Breast epithelium (tissue), 4 donors: ENCODE results near the gene TMEM196. TPM values are rescaled to one million over a fixed set of nuclear protein-coding genes. Genes with fewer than 3 reads are reported as not detected.
"Not testable (repeated sequence)": the region's sequence is repeated elsewhere in the genome, so short reads cannot be mapped to it uniquely, and the experiment has no call there.

Experiments used
- DNase-seq, 2 donors: peaks; one replicate each; pipeline ENCODE4 v3.0.0-alpha.2; 2019; ENCODE audit warnings: low spot score in 2 of 2
- H3K27ac ChIP-seq, 2 donors: fragments of 200-600 bp; sonication (generic) in 1 of 2; one replicate each; pipeline ENCODE4 v1.5.1; 2016 to 2019; ENCODE audit warnings: mild to moderate bottlenecking in 1 of 2
- H3K27me3 ChIP-seq, 2 donors: fragments of 200-600 bp; sonication (generic) in 1 of 2; one replicate each; pipeline versions ENCODE4 v1.5.1 to v1.6.0; 2017 to 2019; ENCODE audit warnings: control low read depth in 1 of 2, mild to moderate bottlenecking in 1 of 2
- H3K36me3 ChIP-seq: fragments of 200-600 bp; one replicate; pipeline ENCODE4 v1.5.1; 2019
- H3K4me1 ChIP-seq, 2 donors: fragments of 200-600 bp; sonication (generic); one replicate each; pipeline ENCODE4 v1.5.1; 2016 to 2019; ENCODE audit warnings: control low read depth in 1 of 2
- H3K4me3 ChIP-seq, 3 donors: fragments of 200-600 bp; sonication (generic); 1 replicate in 2 of 3; 2 replicates in 1 of 3; pipeline ENCODE4 v1.5.1; 2016 to 2019; ENCODE audit warnings: mild to moderate bottlenecking in 3 of 3, moderate library complexity in 2 of 3
- H3K9me3 ChIP-seq, 2 donors: fragments of 200-600 bp; sonication (generic) in 1 of 2; one replicate each; pipeline ENCODE4 v1.5.1; 2016 to 2019; ENCODE audit warnings: control low read depth in 1 of 2
- CTCF ChIP-seq, 3 donors: fragments of 450-650 bp; IDR thresholded peaks; one replicate each; pipeline ENCODE4 v1.5.1; 2016 to 2017; ENCODE audit warnings: antibody characterized with exemption in 3 of 3, mild to moderate bottlenecking in 3 of 3, moderate library complexity in 3 of 3
- POLR2A ChIP-seq: fragments of 450-650 bp; IDR thresholded peaks from one replicate; pipeline ENCODE4 v1.6.1; 2016; ENCODE audit warnings: antibody characterized with exemption, mild to moderate bottlenecking, moderate library complexity
- POLR2AphosphoS5 ChIP-seq, 3 donors: sonication (generic); formaldehyde crosslinking; IDR thresholded peaks; one replicate each; pipeline ENCODE4 v1.6.1; 2017; ENCODE audit warnings: antibody characterized with exemption in 3 of 3
- intact Hi-C: fragments of 100-400 bp; cut with DNase I; formaldehyde crosslinking; loops from one replicate; pipeline ENCODE4 v1.15.1; 2023; ENCODE audit warnings: low total_unique reads
- total RNA-seq, 3 donors: library from RNA; depleted of rRNA; stranded (reverse); fragments of >200 nt; gene quantifications; one replicate each; pipeline ENCODE4 v1.1.0, GENCODE V29; 2016

TMEM196 gene
- total RNA-seq, 3 donors from 2014 or later: not detected

GRCh38 chr7:19700936-19701335, 72.5 kb downstream of the TMEM196 start:
- Histone ChIP-seq H3K27ac (no peak overlapping the region), H3K36me3 (no peaks in the 10 kb centered on the region), H3K27me3 (no peaks in the 10 kb centered on the region), H3K4me1 (no peaks in the 10 kb centered on the region), H3K9me3 (no peaks in the 10 kb centered on the region), H3K4me3 (no peak overlapping the region)
- DNase-seq: no peak
- intact Hi-C loops: no loop called here
- no peak for TF ChIP-seq POLR2A
- TF ChIP-seq POLR2AphosphoS5 (IDR thresholded peaks at IDR 0.05): no peak
- TF ChIP-seq CTCF (IDR thresholded peaks at IDR 0.05): no peak

GRCh38 chr7:19698331-19698730, 75.1 kb downstream of the TMEM196 start:
- H3K9me3 ChIP-seq: no peaks in the 10 kb centered on the region
- H3K27ac ChIP-seq: no peak overlapping the region
- no peak overlapping the region for H3K4me3 ChIP-seq
- intact Hi-C loops: no loop called here
- no peaks in the 10 kb centered on the region for H3K27me3 ChIP-seq
- no peaks in the 10 kb centered on the region for H3K4me1 ChIP-seq
- DNase-seq: no peak
- no peak for TF ChIP-seq CTCF (IDR thresholded peaks at IDR 0.05)
- TF ChIP-seq POLR2A: no peak
- no peak for TF ChIP-seq POLR2AphosphoS5 (IDR thresholded peaks at IDR 0.05)
- H3K36me3 ChIP-seq: no peaks in the 10 kb centered on the region

- no peak for DNase-seq
- no peaks in the 10 kb centered on the region for H3K27me3 ChIP-seq
Observed at GRCh38 chr7:19696926-19697325, 76.5 kb downstream of the TMEM196 start.

GRCh38 chr7:19692111-19692828, 81.1 kb downstream of the TMEM196 start:
- TF ChIP-seq POLR2A: no peak
- no peak for TF ChIP-seq CTCF (IDR thresholded peaks at IDR 0.05)
- no peak for TF ChIP-seq POLR2AphosphoS5 (IDR thresholded peaks at IDR 0.05)
- no peaks in the 10 kb centered on the region for H3K27me3 ChIP-seq
- intact Hi-C loops: no loop called here
- no peaks in the 10 kb centered on the region for H3K9me3 ChIP-seq
- no peak for DNase-seq
- H3K36me3 ChIP-seq: no peaks in the 10 kb centered on the region
- H3K4me3 ChIP-seq: no peak overlapping the region
- no peaks in the 10 kb centered on the region for H3K4me1 ChIP-seq
- no peak overlapping the region for H3K27ac ChIP-seq

More at GRCh38 chr7:19696926-19697325, 76.5 kb downstream of the TMEM196 start:
- no peak overlapping the region for H3K27ac ChIP-seq
- no peaks in the 10 kb centered on the region for H3K4me1 ChIP-seq
- TF ChIP-seq POLR2AphosphoS5 (IDR thresholded peaks at IDR 0.05) (no peak), CTCF (IDR thresholded peaks at IDR 0.05) (no peak), POLR2A (no peak)
- H3K36me3 ChIP-seq: no peaks in the 10 kb centered on the region
- H3K4me3 ChIP-seq: no peak overlapping the region
- intact Hi-C loops: no loop called here
- H3K9me3 ChIP-seq: no peaks in the 10 kb centered on the region

GRCh38 chr7:19690736-19691135, 82.7 kb downstream of the TMEM196 start:
- DNase-seq: no peak
- no peaks in the 10 kb centered on the region for H3K27me3 ChIP-seq
- no peak overlapping the region for H3K27ac ChIP-seq
- intact Hi-C loops: no loop called here
- H3K4me1 ChIP-seq: no peaks in the 10 kb centered on the region
- H3K36me3 ChIP-seq: no peaks in the 10 kb centered on the region
- TF ChIP-seq POLR2A: no peak
- TF ChIP-seq CTCF (IDR thresholded peaks at IDR 0.05): no peak
- no peak for TF ChIP-seq POLR2AphosphoS5 (IDR thresholded peaks at IDR 0.05)
- H3K4me3 ChIP-seq: no peak overlapping the region
- H3K9me3 ChIP-seq: no peaks in the 10 kb centered on the region

- H3K27me3 ChIP-seq, DNase-seq, H3K4me3 ChIP-seq, H3K4me1 ChIP-seq, H3K36me3 ChIP-seq, H3K27ac ChIP-seq, intact Hi-C loops, H3K9me3 ChIP-seq: not testable (repeated sequence)
Observed at GRCh38 chr7:19689130-19689529, 84.3 kb downstream of the TMEM196 start.
